Neural cell (in vitro differentiated cells): ENCODE measurements around the gene CELSR1. TPM values are rescaled to one million over a fixed set of nuclear protein-coding genes. Genes with fewer than 3 reads are reported as not detected.
"Not testable (repeated sequence)": the region's sequence is repeated elsewhere in the genome, so short reads cannot be mapped to it uniquely, and the experiment has no call there.

ENCODE experiments used
- H2AFZ ChIP-seq: fragments of 200-600, 300-800 bp; sonication (generic), shearing (Covaris generic); 2 replicates; pipeline ENCODE4 v1.6.0; 2014; ENCODE audit warnings: low read depth, mild to moderate bottlenecking, antibody characterized with exemption, low read length, moderate library complexity
- H3F3A ChIP-seq: fragments of 200-600 bp; shearing (Covaris generic); 2 replicates; pipeline ENCODE4 v1.6.1; 2016; ENCODE audit warnings: mild to moderate bottlenecking, moderate library complexity, mixed read lengths, antibody characterized with exemption, low read length; ENCODE audit not compliant: insufficient read depth, poor library complexity, severe bottlenecking
- H3K27ac ChIP-seq: fragments of 200-600, 300-800 bp; sonication (generic), shearing (Covaris generic); 2 replicates; pipeline ENCODE4 v1.5.1; 2014; ENCODE audit warnings: mild to moderate bottlenecking, low read length, moderate library complexity
- H3K27me3 ChIP-seq: fragments of 300-800, 200-600 bp; sonication (generic), shearing (Covaris generic); 2 replicates; pipeline ENCODE4 v1.6.0; 2014; ENCODE audit warnings: mild to moderate bottlenecking, low read depth, low read length, moderate library complexity; ENCODE audit not compliant: insufficient read depth
- H3K36me3 ChIP-seq: fragments of 300-800, 200-600 bp; sonication (generic), shearing (Covaris generic); 2 replicates; pipeline ENCODE4 v1.5.1; 2014; ENCODE audit warnings: mild to moderate bottlenecking, antibody characterized with exemption, low read length, moderate library complexity; ENCODE audit not compliant: insufficient read depth
- H3K4me2 ChIP-seq: fragments of 300-800, 200-600 bp; sonication (generic), shearing (Covaris generic); 2 replicates; pipeline ENCODE4 v1.6.0; 2014; ENCODE audit warnings: mild to moderate bottlenecking, low read length
- H3K4me3 ChIP-seq: fragments of 300-800, 200-600 bp; sonication (generic), shearing (Covaris generic); 2 replicates; pipeline ENCODE4 v1.5.1; 2014; ENCODE audit warnings: mild to moderate bottlenecking, low read length, moderate library complexity
- H3K79me2 ChIP-seq: fragments of 200-600 bp; shearing (Covaris generic); replicated peaks from 2 replicates; pipeline ENCODE4 v1.6.0; 2014; ENCODE audit warnings: mild to moderate bottlenecking, low read length, moderate library complexity; ENCODE audit not compliant: insufficient read depth
- H3K9ac ChIP-seq: fragments of 300-800, 200-600 bp; sonication (generic), shearing (Covaris generic); 2 replicates; pipeline ENCODE4 v1.6.1; 2016; ENCODE audit warnings: mild to moderate bottlenecking, low read length, mixed read lengths
- H3K9me2 ChIP-seq: fragments of 200-600 bp; shearing (Covaris generic); 2 replicates; pipeline ENCODE4 v1.6.1; 2016; ENCODE audit warnings: mild to moderate bottlenecking, low read length, mixed read lengths; ENCODE audit not compliant: insufficient read depth
- H3K9me3 ChIP-seq: fragments of 200-600, 300-800 bp; sonication (generic), shearing (Covaris generic); 2 replicates; pipeline ENCODE4 v1.6.1; 2016; ENCODE audit warnings: mild to moderate bottlenecking, mixed run types, low read length, moderate library complexity, mixed read lengths
- H4K20me1 ChIP-seq: fragments of 200-600 bp; shearing (Covaris generic); 2 replicates; pipeline ENCODE4 v1.6.1; 2016; ENCODE audit warnings: mild to moderate bottlenecking, mixed run types; ENCODE audit not compliant: insufficient read depth
- EP300 ChIP-seq: fragments of 450-650 bp; conservative IDR thresholded peaks from 2 replicates; pipeline ENCODE4 v1.6.1; 2014; ENCODE audit warnings: antibody characterized with exemption, mild to moderate bottlenecking, moderate library complexity; ENCODE audit not compliant: poor library complexity, severe bottlenecking
- EZH2 ChIP-seq: fragments of 200-600, 300-800 bp; shearing (Covaris generic), sonication (generic); IDR thresholded peaks from 2 replicates; pipeline ENCODE4 v1.6.1; 2014; ENCODE audit warnings: antibody characterized with exemption, low read length, borderline replicate concordance, mild to moderate bottlenecking; ENCODE audit not compliant: insufficient read depth, poor library complexity, severe bottlenecking
- MXI1 ChIP-seq: fragments of 450-650 bp; conservative IDR thresholded peaks from 2 replicates; pipeline ENCODE4 v1.6.1; 2014; ENCODE audit warnings: antibody characterized with exemption, mild to moderate bottlenecking; ENCODE audit not compliant: poor library complexity, severe bottlenecking
- POLR2AphosphoS5 ChIP-seq: IDR thresholded peaks from 2 replicates; pipeline ENCODE4 v1.6.1; 2012
- RAD21 ChIP-seq: fragments of 450-650 bp; conservative IDR thresholded peaks from 2 replicates; pipeline ENCODE4 v1.6.1; 2014; ENCODE audit warnings: antibody characterized with exemption, mild to moderate bottlenecking, moderate library complexity
- SMC3 ChIP-seq: fragments of 450-650 bp; conservative IDR thresholded peaks from 2 replicates; pipeline ENCODE4 v1.6.1; 2014; ENCODE audit warnings: antibody characterized with exemption, mild to moderate bottlenecking, moderate library complexity; ENCODE audit not compliant: poor library complexity
- TAF1 ChIP-seq: IDR thresholded peaks from 2 replicates; pipeline ENCODE4 v1.6.1; 2012; ENCODE audit warnings: low read depth
- polyA plus RNA-seq: library from polyadenylated mRNA; depleted of rRNA; stranded (reverse); fragments of >200 nt; gene quantifications from 2 replicates; pipeline ENCODE4 v1.2.3, GENCODE V29; 2014
- TF ChIP-seq, protein P1 (sequence below): fragments of 450-650 bp; IDR thresholded peaks from 2 replicates; pipeline ENCODE4 v1.5.1; 2014; ENCODE audit warnings: antibody characterized with exemption, mild to moderate bottlenecking, moderate library complexity; ENCODE audit not compliant: poor library complexity, severe bottlenecking
- TF ChIP-seq, protein P2 (sequence below): IDR thresholded peaks from 2 replicates; pipeline ENCODE4 v1.6.1; 2012; ENCODE audit warnings: borderline replicate concordance

The CELSR1 gene
- polyA plus RNA-seq, 1 donor from 2014 or later = 0.14 TPM

DNA sequence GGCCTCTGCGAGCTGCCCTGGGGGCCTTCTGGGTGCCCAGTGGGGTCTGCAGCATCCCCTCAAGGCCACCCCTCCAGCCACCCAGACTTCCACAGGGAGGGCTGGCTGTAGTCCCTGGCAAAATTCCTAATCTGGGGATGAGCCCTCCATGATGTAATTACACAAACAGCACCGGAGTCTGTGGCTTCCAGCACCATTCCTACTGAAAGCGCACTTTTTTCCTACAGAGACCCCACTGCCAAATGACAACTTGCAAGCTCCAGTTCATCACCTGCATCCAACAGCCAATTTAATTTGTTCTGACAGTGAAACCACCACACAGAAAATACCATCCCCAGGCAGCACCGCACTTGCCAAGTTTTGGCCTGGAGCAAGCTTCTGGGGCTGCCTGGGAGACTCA is 131.5 kb downstream of the CELSR1 start:
- Histone ChIP-seq H3K27me3 (no peaks in the 10 kb centered on the region), H3K9me2 (no peaks in the 10 kb centered on the region), H3K4me3 (no peak overlapping the region), H3K79me2 (no peaks in the 10 kb centered on the region), H3K4me2 (no peak overlapping the region), H3K27ac (no peak overlapping the region), H3K9ac (no peak overlapping the region), H3K9me3 (no peaks in the 10 kb centered on the region), H3K36me3 (no peaks in the 10 kb centered on the region), H4K20me1 (no peaks in the 10 kb centered on the region), H2AFZ (no peak overlapping the region), H3F3A (no peaks in the 10 kb centered on the region)
- TF ChIP-seq, protein P1, sequence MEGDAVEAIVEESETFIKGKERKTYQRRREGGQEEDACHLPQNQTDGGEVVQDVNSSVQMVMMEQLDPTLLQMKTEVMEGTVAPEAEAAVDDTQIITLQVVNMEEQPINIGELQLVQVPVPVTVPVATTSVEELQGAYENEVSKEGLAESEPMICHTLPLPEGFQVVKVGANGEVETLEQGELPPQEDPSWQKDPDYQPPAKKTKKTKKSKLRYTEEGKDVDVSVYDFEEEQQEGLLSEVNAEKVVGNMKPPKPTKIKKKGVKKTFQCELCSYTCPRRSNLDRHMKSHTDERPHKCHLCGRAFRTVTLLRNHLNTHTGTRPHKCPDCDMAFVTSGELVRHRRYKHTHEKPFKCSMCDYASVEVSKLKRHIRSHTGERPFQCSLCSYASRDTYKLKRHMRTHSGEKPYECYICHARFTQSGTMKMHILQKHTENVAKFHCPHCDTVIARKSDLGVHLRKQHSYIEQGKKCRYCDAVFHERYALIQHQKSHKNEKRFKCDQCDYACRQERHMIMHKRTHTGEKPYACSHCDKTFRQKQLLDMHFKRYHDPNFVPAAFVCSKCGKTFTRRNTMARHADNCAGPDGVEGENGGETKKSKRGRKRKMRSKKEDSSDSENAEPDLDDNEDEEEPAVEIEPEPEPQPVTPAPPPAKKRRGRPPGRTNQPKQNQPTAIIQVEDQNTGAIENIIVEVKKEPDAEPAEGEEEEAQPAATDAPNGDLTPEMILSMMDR = no peak
- TF ChIP-seq MXI1 = no peak
- TF ChIP-seq RAD21 = no peak

DNA sequence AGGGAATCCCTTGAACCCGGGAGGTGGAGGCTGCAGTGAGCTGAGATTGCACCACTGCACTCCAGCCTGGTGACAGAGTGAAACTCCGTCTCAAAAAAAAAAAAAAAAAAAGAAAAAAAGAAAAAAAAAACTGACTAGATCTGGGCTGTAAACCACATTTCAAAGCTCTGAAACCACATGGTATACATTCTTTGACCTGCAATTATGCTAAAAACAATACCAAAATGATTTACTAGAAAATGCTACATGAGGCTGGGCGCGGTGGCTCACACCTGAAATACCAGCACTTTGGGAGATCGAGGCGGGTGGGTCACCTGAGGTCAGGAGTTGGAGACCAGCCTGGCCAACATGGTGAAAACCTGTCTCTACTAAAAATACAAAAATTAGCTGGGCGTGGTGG is 133.5 kb downstream of the CELSR1 start:
- H2AFZ ChIP-seq, H3K9me3 ChIP-seq, H4K20me1 ChIP-seq, H3K27me3 ChIP-seq, H3K4me3 ChIP-seq, H3K36me3 ChIP-seq, H3K9ac ChIP-seq, H3K4me2 ChIP-seq, H3K27ac ChIP-seq, H3K9me2 ChIP-seq, H3K79me2 ChIP-seq, H3F3A ChIP-seq: not testable (repeated sequence)

DNA sequence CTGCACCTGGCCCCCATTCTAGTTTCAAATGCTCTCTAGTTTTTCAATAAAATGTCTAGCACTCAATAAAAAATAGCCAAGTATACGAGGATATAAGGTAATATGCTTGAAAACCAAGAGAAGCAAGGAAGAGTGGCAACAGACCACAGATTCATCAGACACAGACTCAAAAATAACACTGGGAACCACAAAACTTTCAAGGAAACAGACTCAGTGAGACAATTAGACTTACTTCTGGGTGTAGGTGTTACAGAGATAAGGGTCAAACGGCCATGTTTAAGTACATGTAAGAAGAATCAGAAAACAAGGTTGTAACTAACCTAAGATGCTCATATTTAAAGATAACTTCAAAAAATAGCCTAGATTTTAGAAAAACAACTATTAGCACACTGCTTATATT is 134.9 kb downstream of the CELSR1 start:
- TF ChIP-seq RAD21 (no peak), EP300 (no peak), MXI1 (no peak), EZH2 (no peak), TAF1 (no peak), SMC3 (no peak), POLR2AphosphoS5 (no peak)
- TF ChIP-seq, protein P1 = no peak
- TF ChIP-seq, protein P2, sequence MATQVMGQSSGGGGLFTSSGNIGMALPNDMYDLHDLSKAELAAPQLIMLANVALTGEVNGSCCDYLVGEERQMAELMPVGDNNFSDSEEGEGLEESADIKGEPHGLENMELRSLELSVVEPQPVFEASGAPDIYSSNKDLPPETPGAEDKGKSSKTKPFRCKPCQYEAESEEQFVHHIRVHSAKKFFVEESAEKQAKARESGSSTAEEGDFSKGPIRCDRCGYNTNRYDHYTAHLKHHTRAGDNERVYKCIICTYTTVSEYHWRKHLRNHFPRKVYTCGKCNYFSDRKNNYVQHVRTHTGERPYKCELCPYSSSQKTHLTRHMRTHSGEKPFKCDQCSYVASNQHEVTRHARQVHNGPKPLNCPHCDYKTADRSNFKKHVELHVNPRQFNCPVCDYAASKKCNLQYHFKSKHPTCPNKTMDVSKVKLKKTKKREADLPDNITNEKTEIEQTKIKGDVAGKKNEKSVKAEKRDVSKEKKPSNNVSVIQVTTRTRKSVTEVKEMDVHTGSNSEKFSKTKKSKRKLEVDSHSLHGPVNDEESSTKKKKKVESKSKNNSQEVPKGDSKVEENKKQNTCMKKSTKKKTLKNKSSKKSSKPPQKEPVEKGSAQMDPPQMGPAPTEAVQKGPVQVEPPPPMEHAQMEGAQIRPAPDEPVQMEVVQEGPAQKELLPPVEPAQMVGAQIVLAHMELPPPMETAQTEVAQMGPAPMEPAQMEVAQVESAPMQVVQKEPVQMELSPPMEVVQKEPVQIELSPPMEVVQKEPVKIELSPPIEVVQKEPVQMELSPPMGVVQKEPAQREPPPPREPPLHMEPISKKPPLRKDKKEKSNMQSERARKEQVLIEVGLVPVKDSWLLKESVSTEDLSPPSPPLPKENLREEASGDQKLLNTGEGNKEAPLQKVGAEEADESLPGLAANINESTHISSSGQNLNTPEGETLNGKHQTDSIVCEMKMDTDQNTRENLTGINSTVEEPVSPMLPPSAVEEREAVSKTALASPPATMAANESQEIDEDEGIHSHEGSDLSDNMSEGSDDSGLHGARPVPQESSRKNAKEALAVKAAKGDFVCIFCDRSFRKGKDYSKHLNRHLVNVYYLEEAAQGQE = no peak
- no peaks in the 10 kb centered on the region for H3K9me2 ChIP-seq

More for the DNA sequence above, 134.9 kb downstream of the CELSR1 start:
- no peaks in the 10 kb centered on the region for H3F3A ChIP-seq
- no peak overlapping the region for H3K27ac ChIP-seq
- no peak overlapping the region for H3K9ac ChIP-seq
- H3K9me3 ChIP-seq = no peaks in the 10 kb centered on the region
- H3K4me3 ChIP-seq = no peak overlapping the region
- no peaks in the 10 kb centered on the region for H3K79me2 ChIP-seq
- H2AFZ ChIP-seq = no peak overlapping the region
- H3K36me3 ChIP-seq = no peaks in the 10 kb centered on the region
- no peaks in the 10 kb centered on the region for H4K20me1 ChIP-seq
- H3K27me3 ChIP-seq = no peaks in the 10 kb centered on the region
- no peak overlapping the region for H3K4me2 ChIP-seq
